Activated naive CD4-positive, alpha-beta T cell treated with anti-CD3 and anti-CD28 coated beads for 36 hours (primary cell): ENCODE data around the gene DBNL. TPM values are rescaled to one million over a fixed set of nuclear protein-coding genes. Genes with fewer than 3 reads are reported as not detected.

Experiments
- CTCF ChIA-PET: fragments of 350-600 bp; sonication (Branson Sonifier 250); formaldehyde crosslinking; loops from one replicate; lab custom pipeline; 2021; ENCODE audit warnings: antibody characterized with exemption; lab: Charles Lee
- DNase-seq: peaks from one replicate; pipeline ENCODE4 v3.0.0-alpha.2; 2020
- H3K27ac Mint-ChIP-seq: one replicate; pipeline ENCODE4 v1.8.0; 2021; ENCODE audit warnings: mild to moderate bottlenecking, mixed read lengths
- H3K27me3 Mint-ChIP-seq: one replicate; pipeline ENCODE4 v1.8.0; 2021; ENCODE audit warnings: low read depth, mixed read lengths
- H3K36me3 Mint-ChIP-seq: one replicate; pipeline ENCODE4 v1.8.0; 2021; ENCODE audit warnings: low read depth, mixed read lengths
- H3K4me1 Mint-ChIP-seq: one replicate; pipeline ENCODE4 v1.8.0; 2021; ENCODE audit warnings: low read depth, mixed read lengths
- H3K4me3 Mint-ChIP-seq: one replicate; pipeline ENCODE4 v1.8.0; 2021; ENCODE audit warnings: mild to moderate bottlenecking, moderate library complexity, mixed read lengths
- H3K9me3 Mint-ChIP-seq: one replicate; pipeline ENCODE4 v1.8.0; 2021; ENCODE audit warnings: mixed read lengths
- intact Hi-C: fragments of 100-400 bp; cut with micrococcal nuclease; formaldehyde crosslinking; loops from one replicate; pipeline ENCODE4 v1.15.1; 2023
- total RNA-seq, 2 experiments: library from RNA; stranded (reverse); gene quantifications; one replicate each; pipeline ENCODE4 v1.2.3, GENCODE V29; 2021

Gene DBNL
- total RNA-seq, 2 experiments from 2014 or later = 82.3 TPM

DNA sequence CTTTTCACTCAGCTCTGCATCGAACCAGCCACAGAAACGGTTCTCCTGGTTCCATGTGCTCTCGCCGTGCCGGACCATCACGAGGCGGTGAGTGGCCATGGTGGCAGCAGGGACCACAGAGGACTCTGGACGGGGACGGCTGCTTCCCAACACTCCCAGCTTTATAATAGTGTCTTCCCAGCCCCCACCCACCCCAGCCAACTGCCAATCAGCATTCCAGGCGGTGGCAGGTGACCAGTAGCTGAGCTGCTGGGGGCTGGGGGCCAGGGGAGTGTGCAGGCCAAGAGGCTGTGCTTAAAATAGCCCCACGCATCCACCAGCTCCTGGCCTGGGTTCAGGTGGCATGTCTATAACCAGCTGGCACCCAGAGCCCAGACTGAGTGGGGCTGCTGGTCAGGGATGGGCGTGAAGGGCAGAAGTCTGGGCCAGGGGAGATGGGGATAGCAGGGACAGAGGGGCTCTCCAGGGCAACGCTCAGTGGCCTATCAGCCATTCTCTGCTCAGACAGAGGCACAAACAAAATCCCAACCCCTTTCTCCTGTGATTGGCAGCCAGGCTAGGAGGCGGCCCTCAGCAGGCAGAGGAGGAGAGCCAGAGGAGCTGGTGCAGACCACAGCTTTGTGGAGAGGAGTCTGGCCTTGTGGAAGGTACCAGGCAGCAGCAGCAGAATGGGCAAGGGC is 21.1 kb downstream of the DBNL start, which contains the start of gene PGAM2:
PGAM2 (minus strand) TSS at position 137 of the 680 bp plus-strand sequence; CDS start at position 99, 38 bp downstream.
- CTCF ChIA-PET = interaction anchor here (1.1 to 1.4 kb wide), 2 partner anchors 15 to 18 kb away, joined by 4 read pairs; no protein-coding TSS in a partner anchor
- H3K27ac Mint-ChIP-seq = no peak within 1 kb of the TSS
- H3K9me3 Mint-ChIP-seq = no peaks in the 10 kb centered on the region
- intact Hi-C loops = no loop called here
- peaks cover 5% of the 10 kb centered on the region for H3K36me3 Mint-ChIP-seq
- no peak for DNase-seq
- no peaks in the 10 kb centered on the region for H3K27me3 Mint-ChIP-seq
- peaks cover 22% of the 10 kb centered on the region for H3K4me1 Mint-ChIP-seq
- H3K4me3 Mint-ChIP-seq = no peak within 1 kb of the TSS

GRCh38 chr7:44066111-44066460 is 21.6 kb downstream of the DBNL start:
- DNase-seq = no peak
- peaks cover 5% of the 10 kb centered on the region for H3K36me3 Mint-ChIP-seq
- H3K9me3 Mint-ChIP-seq = no peaks in the 10 kb centered on the region
- intact Hi-C loops = no loop called here
- no peak overlapping the region for H3K27ac Mint-ChIP-seq
- no peak overlapping the region for H3K4me3 Mint-ChIP-seq
- H3K27me3 Mint-ChIP-seq = no peaks in the 10 kb centered on the region
- CTCF ChIA-PET = interaction anchor here (1.4 to 1.5 kb wide), 2 partner anchors 11 to 15 kb away, joined by 4 read pairs; no protein-coding TSS in a partner anchor
- H3K4me1 Mint-ChIP-seq = peaks cover 22% of the 10 kb centered on the region

DNA sequence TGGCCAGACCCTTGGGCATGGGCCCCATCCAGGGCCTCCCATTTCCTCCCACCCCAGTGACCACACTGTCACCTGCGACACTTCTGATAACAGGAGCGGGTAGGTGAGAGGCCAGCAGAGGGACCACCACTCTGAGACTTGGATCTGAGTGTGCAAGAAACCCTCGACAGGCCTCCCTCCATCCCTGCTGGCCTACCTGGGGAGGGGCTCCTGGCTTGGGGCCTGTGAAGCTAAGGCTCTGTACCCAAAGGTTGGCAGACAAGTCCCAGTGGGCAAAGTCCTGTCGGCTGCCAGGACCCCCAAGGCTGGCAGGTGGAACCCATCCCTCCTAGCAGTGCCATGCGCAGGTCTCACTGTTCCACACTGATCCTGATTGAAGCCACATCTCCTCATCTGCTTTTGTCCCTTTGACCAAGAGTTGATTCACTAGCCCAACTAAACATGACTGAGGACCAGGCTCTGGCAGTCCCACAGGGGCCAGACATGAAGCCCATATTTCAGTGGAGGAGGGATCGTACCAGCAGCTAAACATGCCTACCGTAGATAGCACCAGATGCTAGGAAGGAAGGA is 22.1 kb downstream of the DBNL start:
- CTCF ChIA-PET = interaction anchor here (1.4 to 1.5 kb wide), 2 partner anchors 12 to 16 kb away, joined by 4 read pairs; no protein-coding TSS in a partner anchor
- Mint-ChIP-seq H3K9me3 (no peaks in the 10 kb centered on the region), H3K27me3 (no peaks in the 10 kb centered on the region), H3K27ac (no peak overlapping the region), H3K4me1 (peaks cover 22% of the 10 kb centered on the region), H3K4me3 (no peak overlapping the region), H3K36me3 (peaks cover 3% of the 10 kb centered on the region)
- intact Hi-C loops = no loop called here
- no peak for DNase-seq

GRCh38 chr7:44067064-44067951 is 22.8 kb downstream of the DBNL start:
- intact Hi-C loops = no loop called here
- Mint-ChIP-seq H3K4me1 (peaks cover 22% of the 10 kb centered on the region), H3K27me3 (no peaks in the 10 kb centered on the region), H3K36me3 (peaks cover 5% of the 10 kb centered on the region), H3K9me3 (no peaks in the 10 kb centered on the region), H3K27ac (no peak overlapping the region), H3K4me3 (no peak overlapping the region)
- CTCF ChIA-PET = interaction anchor here (1.1 to 1.5 kb wide), 2 partner anchors 11 to 13 kb away, joined by 3 to 4 read pairs; no protein-coding TSS in a partner anchor
- DNase-seq = no peak

DNA sequence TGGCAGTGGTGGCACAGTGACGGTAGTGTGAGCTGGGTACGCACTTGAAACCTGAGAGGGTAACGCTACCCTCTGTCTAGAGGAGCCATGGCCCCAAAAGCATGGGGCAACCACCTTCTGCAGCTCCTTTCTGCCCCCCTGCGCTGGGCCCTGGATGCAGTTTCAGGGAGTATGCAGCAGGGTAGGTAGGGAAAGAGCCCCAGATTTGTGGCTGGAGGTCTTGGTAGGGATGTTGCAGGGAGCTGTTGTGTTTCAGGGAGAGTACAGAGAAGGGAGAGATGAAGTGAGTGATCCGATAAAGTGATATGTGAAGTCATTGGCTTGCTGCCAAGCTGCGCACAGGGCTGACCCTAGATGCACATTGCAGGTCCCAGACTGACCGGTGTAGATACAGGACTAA is 23.6 kb downstream of the DBNL start:
- no peak for DNase-seq
- H3K27me3 Mint-ChIP-seq = no peaks in the 10 kb centered on the region
- H3K9me3 Mint-ChIP-seq = no peaks in the 10 kb centered on the region
- CTCF ChIA-PET = interaction anchor here (1.1 kb wide), 1 partner anchor 10 kb away, joined by 3 read pairs; no protein-coding TSS in a partner anchor
- no peak overlapping the region for H3K27ac Mint-ChIP-seq
- intact Hi-C loops = no loop called here
- peaks cover 24% of the 10 kb centered on the region for H3K4me1 Mint-ChIP-seq
- no peak overlapping the region for H3K4me3 Mint-ChIP-seq
- peaks cover 8% of the 10 kb centered on the region for H3K36me3 Mint-ChIP-seq

- DNase-seq = no peak
- no peak overlapping the region for H3K4me3 Mint-ChIP-seq
- no peaks in the 10 kb centered on the region for H3K27me3 Mint-ChIP-seq
- H3K36me3 Mint-ChIP-seq = peaks cover 20% of the 10 kb centered on the region
- H3K9me3 Mint-ChIP-seq = no peaks in the 10 kb centered on the region
- intact Hi-C loops = no loop called here
- peaks cover 7% of the 10 kb centered on the region for H3K4me1 Mint-ChIP-seq
- CTCF ChIA-PET = interaction anchor here (0.9 kb wide), 1 partner anchor 10 kb away, joined by 3 read pairs; no protein-coding TSS in a partner anchor
- no peak overlapping the region for H3K27ac Mint-ChIP-seq
These were observed 27.3 kb downstream of the DBNL start for GRCh38 chr7:44071726-44072363.

GRCh38 chr7:44072364-44073231 is 28.1 kb downstream of the DBNL start:
- CTCF ChIA-PET = interaction anchor here (0.9 kb wide), 1 partner anchor 9 kb away, joined by 3 read pairs; no protein-coding TSS in a partner anchor
- no peaks in the 10 kb centered on the region for H3K9me3 Mint-ChIP-seq
- intact Hi-C loops = no loop called here

GRCh38 chr7:44073664-44074348 is 29.3 kb downstream of the DBNL start:
- intact Hi-C loops = no loop called here
- CTCF ChIA-PET = no interaction called here
- Mint-ChIP-seq H3K9me3 (no peaks in the 10 kb centered on the region), H3K27me3 (no peaks in the 10 kb centered on the region), H3K27ac (peak overlapping the region; percentile 13), H3K36me3 (peaks cover 32% of the 10 kb centered on the region), H3K4me3 (no peak overlapping the region), H3K4me1 (peaks cover 11% of the 10 kb centered on the region)
- DNase-seq = peak; percentile 49

More at GRCh38 chr7:44072364-44073231, 28.1 kb downstream of the DBNL start:
- Mint-ChIP-seq H3K27ac (peak overlapping the region; percentile 36), H3K4me1 (peaks cover 5% of the 10 kb centered on the region), H3K4me3 (no peak overlapping the region), H3K27me3 (no peaks in the 10 kb centered on the region), H3K36me3 (peaks cover 22% of the 10 kb centered on the region)
- DNase-seq = peak; percentile 51

DNA sequence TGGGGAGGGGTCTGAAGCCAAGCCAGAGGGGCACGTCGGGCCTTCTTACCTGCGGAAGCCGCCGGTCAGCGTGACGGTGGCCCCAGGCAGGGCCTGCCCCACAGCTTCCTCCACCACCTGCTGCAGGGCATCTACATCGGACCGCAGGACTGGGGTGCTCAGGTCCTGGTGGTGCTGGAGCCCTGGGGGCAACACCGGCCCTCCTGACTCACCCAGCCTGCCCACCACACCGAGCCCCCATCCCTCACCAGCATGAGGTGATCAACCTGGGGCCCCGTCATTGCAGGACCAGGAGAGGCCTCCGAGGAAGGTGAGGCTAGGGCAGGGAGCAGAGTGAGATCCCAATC is 29.8 kb downstream of the DBNL start:
- Mint-ChIP-seq H3K4me3 (no peak overlapping the region), H3K4me1 (peaks cover 11% of the 10 kb centered on the region), H3K9me3 (no peaks in the 10 kb centered on the region), H3K27ac (no peak overlapping the region), H3K27me3 (no peaks in the 10 kb centered on the region), H3K36me3 (peaks cover 32% of the 10 kb centered on the region)
- CTCF ChIA-PET = no interaction called here
- intact Hi-C loops = no loop called here
- DNase-seq = no peak

- CTCF ChIA-PET = no interaction called here
- Mint-ChIP-seq H3K4me1 (peaks cover 21% of the 10 kb centered on the region), H3K27me3 (no peaks in the 10 kb centered on the region), H3K4me3 (no peak overlapping the region), H3K27ac (no peak overlapping the region), H3K9me3 (no peaks in the 10 kb centered on the region), H3K36me3 (peaks cover 37% of the 10 kb centered on the region)
- no peak for DNase-seq
- intact Hi-C loops = no loop called here
These were observed 31.0 kb downstream of the DBNL start for GRCh38 chr7:44075296-44076075.
